ENCODE data around the gene GAS6. TPM values are rescaled to one million over a fixed set of nuclear protein-coding genes. Genes with fewer than 3 reads are reported as not detected.

Gene GAS6
- total RNA-seq, 1 donor from 2014 or later, result 70.0 TPM

- DNase-seq (ENCODE audit: low read depth), result no peak
- FAIRE-seq, result no peak
- TF ChIP-seq CTCF (IDR thresholded peaks at IDR 0.05; ENCODE audit: insufficient read depth, low read length, severe bottlenecking), result no peak
Measured at GRCh38 chr13:113776231-113777125, 87.4 kb downstream of the GAS6 start.

GRCh38 chr13:113775451-113776145 lies 88.3 kb downstream of the GAS6 start:
- no peak for TF ChIP-seq CTCF (IDR thresholded peaks at IDR 0.05; ENCODE audit: insufficient read depth, low read length, severe bottlenecking)
- Histone ChIP-seq H3K4me3 (ENCODE audit: low read depth, low read length) (no peak overlapping the region), H3K27me3 (ENCODE audit: control insufficient read depth, insufficient read depth, low read length) (no peaks in the 10 kb centered on the region), H3K36me3 (ENCODE audit: control insufficient read depth, insufficient read depth, low read length) (no peaks in the 10 kb centered on the region)
- no peak for DNase-seq (ENCODE audit: low read depth)
- FAIRE-seq, result no peak

More at GRCh38 chr13:113776231-113777125, 87.4 kb downstream of the GAS6 start:
- Histone ChIP-seq H3K4me3 (ENCODE audit: low read depth, low read length) (no peak overlapping the region), H3K27me3 (ENCODE audit: control insufficient read depth, insufficient read depth, low read length) (no peaks in the 10 kb centered on the region), H3K36me3 (ENCODE audit: control insufficient read depth, insufficient read depth, low read length) (no peaks in the 10 kb centered on the region)

GRCh38 chr13:113774177-113775107 lies 89.4 kb downstream of the GAS6 start:
- FAIRE-seq, result peak; percentile 100

GRCh38 chr13:113771709-113772331 lies 92.1 kb downstream of the GAS6 start:
- FAIRE-seq (no peak), DNase-seq (ENCODE audit: low read depth) (peak; percentile 53)
- no peak for TF ChIP-seq CTCF (IDR thresholded peaks at IDR 0.05; ENCODE audit: insufficient read depth, low read length, severe bottlenecking)
- Histone ChIP-seq H3K36me3 (ENCODE audit: control insufficient read depth, insufficient read depth, low read length) (no peaks in the 10 kb centered on the region), H3K4me3 (ENCODE audit: low read depth, low read length) (no peak overlapping the region), H3K27me3 (ENCODE audit: control insufficient read depth, insufficient read depth, low read length) (no peaks in the 10 kb centered on the region)

More at GRCh38 chr13:113774177-113775107, 89.4 kb downstream of the GAS6 start:
- H3K36me3 ChIP-seq (ENCODE audit: control insufficient read depth, insufficient read depth, low read length), result no peaks in the 10 kb centered on the region
- TF ChIP-seq CTCF (IDR thresholded peaks at IDR 0.05; ENCODE audit: insufficient read depth, low read length, severe bottlenecking), result no peak
- peak; percentile 43 for DNase-seq (ENCODE audit: low read depth)
- no peak overlapping the region for H3K4me3 ChIP-seq (ENCODE audit: low read depth, low read length)
- H3K27me3 ChIP-seq (ENCODE audit: control insufficient read depth, insufficient read depth, low read length), result no peaks in the 10 kb centered on the region

GRCh38 chr13:113770937-113771336 lies 92.9 kb downstream of the GAS6 start:
- DNase-seq (ENCODE audit: low read depth), result no peak
- FAIRE-seq, result no peak
- H3K27me3 ChIP-seq (ENCODE audit: control insufficient read depth, insufficient read depth, low read length), result no peaks in the 10 kb centered on the region
- TF ChIP-seq CTCF (IDR thresholded peaks at IDR 0.05; ENCODE audit: insufficient read depth, low read length, severe bottlenecking), result no peak
- no peaks in the 10 kb centered on the region for H3K36me3 ChIP-seq (ENCODE audit: control insufficient read depth, insufficient read depth, low read length)
- no peak overlapping the region for H3K4me3 ChIP-seq (ENCODE audit: low read depth, low read length)
